PC-3 (cell line): Measurements from ENCODE around the gene LRBA.

Experiments used
- EZH2 ChIP-seq: fragments of 300-600 bp; sonication (generic); IDR thresholded peaks from one replicate; pipeline ENCODE4 v1.6.1; 2017; ENCODE audit warnings: antibody characterized with exemption, mild to moderate bottlenecking, low read length; ENCODE audit not compliant: unreplicated experiment
- TF ChIP-seq, protein P1 (sequence below): fragments of 300-600 bp; sonication (generic); conservative IDR thresholded peaks from 2 replicates; pipeline ENCODE4 v1.5.1; 2017; ENCODE audit warnings: antibody characterized with exemption, low read depth, mild to moderate bottlenecking, low read length

DNA sequence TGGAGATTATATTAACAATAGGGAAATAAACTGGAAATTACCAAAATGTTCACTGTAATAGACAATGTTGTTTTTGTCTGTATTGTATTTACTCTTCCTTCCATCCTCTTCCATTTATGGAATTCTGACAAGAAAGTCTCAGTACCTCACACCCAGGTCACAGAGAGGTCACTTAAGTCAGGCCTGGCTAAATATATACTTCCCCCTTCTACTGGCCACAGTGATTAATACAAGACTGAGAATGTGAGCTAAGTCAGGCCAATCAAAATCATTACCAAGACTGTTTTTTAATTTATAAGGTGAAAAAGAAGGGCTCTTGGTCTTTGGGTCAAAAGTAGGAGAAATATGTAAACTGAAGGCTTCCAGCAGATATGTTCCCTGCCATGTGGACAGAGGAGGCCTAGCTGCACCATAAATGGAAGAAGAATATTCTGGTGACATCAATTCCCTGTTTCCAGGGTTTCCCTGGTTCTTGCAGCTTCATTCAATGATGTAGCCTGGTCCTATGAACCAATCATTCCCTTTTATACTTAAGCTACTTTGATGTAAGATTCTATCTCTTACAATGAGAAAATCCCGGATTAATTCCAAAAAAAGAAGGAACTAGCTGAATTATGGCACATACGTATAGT is 64.3 kb downstream of the LRBA start:
- no peak for TF ChIP-seq EZH2
- TF ChIP-seq, protein P1, sequence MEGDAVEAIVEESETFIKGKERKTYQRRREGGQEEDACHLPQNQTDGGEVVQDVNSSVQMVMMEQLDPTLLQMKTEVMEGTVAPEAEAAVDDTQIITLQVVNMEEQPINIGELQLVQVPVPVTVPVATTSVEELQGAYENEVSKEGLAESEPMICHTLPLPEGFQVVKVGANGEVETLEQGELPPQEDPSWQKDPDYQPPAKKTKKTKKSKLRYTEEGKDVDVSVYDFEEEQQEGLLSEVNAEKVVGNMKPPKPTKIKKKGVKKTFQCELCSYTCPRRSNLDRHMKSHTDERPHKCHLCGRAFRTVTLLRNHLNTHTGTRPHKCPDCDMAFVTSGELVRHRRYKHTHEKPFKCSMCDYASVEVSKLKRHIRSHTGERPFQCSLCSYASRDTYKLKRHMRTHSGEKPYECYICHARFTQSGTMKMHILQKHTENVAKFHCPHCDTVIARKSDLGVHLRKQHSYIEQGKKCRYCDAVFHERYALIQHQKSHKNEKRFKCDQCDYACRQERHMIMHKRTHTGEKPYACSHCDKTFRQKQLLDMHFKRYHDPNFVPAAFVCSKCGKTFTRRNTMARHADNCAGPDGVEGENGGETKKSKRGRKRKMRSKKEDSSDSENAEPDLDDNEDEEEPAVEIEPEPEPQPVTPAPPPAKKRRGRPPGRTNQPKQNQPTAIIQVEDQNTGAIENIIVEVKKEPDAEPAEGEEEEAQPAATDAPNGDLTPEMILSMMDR = no peak
